Lower leg skin (tissue), 4 donors: ENCODE data around the gene ST6GALNAC3. TPM values are rescaled to one million over a fixed set of nuclear protein-coding genes. Genes with fewer than 3 reads are reported as not detected.

Experiments
- DNase-seq, 2 donors: peaks; one replicate each; pipeline ENCODE4 v3.0.0-alpha.2; 2019; ENCODE audit warnings: low spot score in 2 of 2
- H3K4me3 ChIP-seq: fragments of 200-600 bp; sonication (generic); 2 replicates; pipeline ENCODE4 v1.5.1; 2017; ENCODE audit warnings: mild to moderate bottlenecking, low read depth; ENCODE audit not compliant: poor library complexity, severe bottlenecking
- CTCF ChIP-seq, 3 donors: fragments of 450-650 bp; IDR thresholded peaks; one replicate each; pipeline ENCODE4 v1.5.1; 2016; ENCODE audit warnings: antibody characterized with exemption in 3 of 3, mild to moderate bottlenecking in 3 of 3, moderate library complexity in 2 of 3
- POLR2A ChIP-seq, 2 donors: fragments of 450-650 bp; IDR thresholded peaks; one replicate each; pipeline ENCODE4 v1.6.1; 2016 to 2017; ENCODE audit warnings: antibody characterized with exemption in 2 of 2, mild to moderate bottlenecking in 1 of 2, moderate library complexity in 1 of 2
- whole genome bisulfite sequencing, 2 donors: methylation state at CpG; one replicate each; pipeline ENCODE4 v1.1.5; 2018; 5-methylcytosine and 5-hydroxymethylcytosine counted together
- intact Hi-C: fragments of 100-400 bp; cut with DNase I; formaldehyde crosslinking; loops from one replicate; pipeline ENCODE4 v1.15.0; 2023; ENCODE audit warnings: low total_unique reads
- total RNA-seq, 4 donors: library from RNA; depleted of rRNA; stranded (reverse); fragments of >200 nt; gene quantifications; one replicate each; pipeline ENCODE4 v1.1.0, GENCODE V29; 2016

Gene ST6GALNAC3
- total RNA-seq, 4 donors from 2014 or later = 1.5 to 3.8 (median 3.0) TPM

GRCh38 chr1:76657623-76658022, 583.1 kb downstream of the ST6GALNAC3 start:
- no peak for DNase-seq
- no peak for TF ChIP-seq CTCF (IDR thresholded peaks at IDR 0.05)
- TF ChIP-seq POLR2A (IDR thresholded peaks at IDR 0.05) = no peak
- intact Hi-C loops = no loop called here
- no peak overlapping the region for H3K4me3 ChIP-seq
- 63 to 78% methylated on average over 2 of the region's 2 CpGs for WGBS, 2 donors

GRCh38 chr1:76659171-76659940, 584.8 kb downstream of the ST6GALNAC3 start:
- 65 to 67% methylated on average over 4 of the region's 4 CpGs for WGBS, 2 donors
- no peak overlapping the region for H3K4me3 ChIP-seq
- DNase-seq = no peak
- TF ChIP-seq POLR2A (IDR thresholded peaks at IDR 0.05) = no peak
- TF ChIP-seq CTCF (IDR thresholded peaks at IDR 0.05) = no peak
- intact Hi-C loops = no loop called here

GRCh38 chr1:76661531-76661930, 587.0 kb downstream of the ST6GALNAC3 start:
- intact Hi-C loops = no loop called here
- H3K4me3 ChIP-seq = no peak overlapping the region
- no peak for DNase-seq
- 42 to 54% methylated on average over 2 of the region's 2 CpGs for WGBS, 2 donors
- TF ChIP-seq POLR2A (IDR thresholded peaks at IDR 0.05) (no peak), CTCF (IDR thresholded peaks at IDR 0.05) (no peak)

- TF ChIP-seq POLR2A (IDR thresholded peaks at IDR 0.05) (no peak), CTCF (IDR thresholded peaks at IDR 0.05) (no peak)
- intact Hi-C loops = no loop called here
- H3K4me3 ChIP-seq = no peak overlapping the region
- 59 to 63% methylated on average over 2 of the region's 2 CpGs for WGBS, 2 donors
- DNase-seq = no peak
These were observed 592.0 kb downstream of the ST6GALNAC3 start for GRCh38 chr1:76666499-76666898.

- no peak for TF ChIP-seq CTCF (IDR thresholded peaks at IDR 0.05)
- no peak for TF ChIP-seq POLR2A (IDR thresholded peaks at IDR 0.05)
- 28 to 44% methylated on average over 5 of the region's 5 CpGs for WGBS, 2 donors
- H3K4me3 ChIP-seq = no peak overlapping the region
- intact Hi-C loops = no loop called here
- DNase-seq = no peak
These were observed 593.5 kb downstream of the ST6GALNAC3 start for GRCh38 chr1:76668046-76668445.

- TF ChIP-seq POLR2A (IDR thresholded peaks at IDR 0.05) = no peak
- no peak for TF ChIP-seq CTCF (IDR thresholded peaks at IDR 0.05)
- intact Hi-C loops = no loop called here
- WGBS, 2 donors = 85 to 98% methylated on average over 4 of the region's 4 CpGs
- no peak overlapping the region for H3K4me3 ChIP-seq
- no peak for DNase-seq
These were observed 594.6 kb downstream of the ST6GALNAC3 start for GRCh38 chr1:76669131-76669530.
